G401 (cell line): ENCODE data around the gene SLC2A6. TPM values are rescaled to one million over a fixed set of nuclear protein-coding genes. Genes with fewer than 3 reads are reported as not detected.

Source experiments
- DNase-seq: peaks from one replicate; pipeline ENCODE4 v3.0.0-alpha.2; 2015; ENCODE audit warnings: low spot score
- in situ Hi-C: cut with HindIII; loops from 2 replicates; pipeline ENCODE4 v1.10.0; 2016; ENCODE audit warnings: low sequenced_read_pairs, mixed read lengths
- total RNA-seq: library from RNA; depleted of rRNA; stranded (reverse); fragments of >200 nt; shearing (Covaris generic); gene quantifications from 2 replicates; pipeline ENCODE4 v1.2.3, GENCODE V29; 2014

Gene SLC2A6
- total RNA-seq, 1 experiment from 2014 or later: 5.5 TPM

DNA sequence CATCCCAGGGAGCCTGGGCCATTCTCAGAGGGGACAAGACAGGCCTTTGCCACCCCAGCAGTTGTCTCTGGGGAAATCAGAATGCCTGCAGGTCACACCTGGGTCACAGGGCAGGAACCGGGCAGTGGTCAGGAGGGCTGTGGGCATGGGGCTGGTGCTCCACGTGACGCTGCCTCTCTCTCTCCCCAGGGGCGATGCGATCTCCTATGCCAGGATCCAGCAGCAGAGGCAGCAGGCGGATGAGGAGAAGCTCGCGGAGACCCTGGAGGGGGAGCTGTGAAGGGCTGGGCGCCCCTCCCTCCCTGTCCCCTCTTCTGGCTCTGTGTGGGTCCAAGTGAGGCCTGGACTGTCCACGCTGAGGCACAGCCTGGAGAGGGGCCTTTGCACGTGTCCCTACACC is 10.5 kb downstream of the SLC2A6 start:
- in situ Hi-C loops: no loop called here
- no peak for DNase-seq

DNA sequence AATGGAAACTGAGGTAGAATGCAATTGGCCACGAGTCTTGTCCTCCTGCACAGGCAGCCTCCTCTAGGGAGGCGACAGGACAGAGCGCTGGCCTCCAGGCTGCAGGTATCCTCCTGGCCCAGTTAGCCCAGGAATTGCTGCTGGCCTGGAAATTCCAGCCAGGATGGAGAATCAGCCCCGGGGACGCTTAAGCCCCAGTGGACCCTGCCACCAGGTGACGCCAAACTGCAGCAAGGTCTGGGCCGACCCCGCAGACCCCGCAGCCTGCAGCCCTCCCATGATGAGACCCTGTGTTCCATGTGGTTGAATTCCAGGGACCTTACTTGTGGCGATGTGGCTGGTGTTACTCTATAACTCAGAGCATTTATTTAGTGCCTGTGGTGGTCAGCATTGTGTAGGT is 11.8 kb downstream of the SLC2A6 start:
- in situ Hi-C loops: no loop called here
- DNase-seq: no peak

DNA sequence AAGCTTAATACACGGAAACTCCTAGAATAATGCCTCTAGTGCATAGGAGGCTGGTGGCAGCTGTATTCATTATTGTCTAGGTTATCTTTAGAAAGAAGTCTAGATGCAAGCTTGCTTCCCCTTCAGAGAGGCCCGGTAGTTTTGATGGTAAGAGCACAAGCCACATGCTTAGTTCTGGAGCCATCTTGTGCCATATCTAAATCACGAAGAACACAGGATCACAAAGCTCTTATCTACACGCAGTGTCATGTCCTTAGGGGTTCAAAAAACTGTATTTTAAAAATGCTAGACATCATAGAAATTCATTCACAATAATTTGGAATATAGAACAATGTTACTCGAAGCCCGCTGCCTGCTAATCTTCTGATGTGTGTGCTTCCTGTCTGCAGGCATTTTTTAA is 12.9 kb downstream of the SLC2A6 start:
- DNase-seq: no peak
- in situ Hi-C loops: no loop called here

- no peak for DNase-seq
- in situ Hi-C loops: no loop called here
Observed at GRCh38 chr9:133464638-133465037, 14.3 kb downstream of the SLC2A6 start.

- DNase-seq: no peak
- in situ Hi-C loops: no loop called here
Observed at GRCh38 chr9:133463864-133464615, 14.9 kb downstream of the SLC2A6 start.

GRCh38 chr9:133463234-133463863 is 15.6 kb downstream of the SLC2A6 start:
- in situ Hi-C loops: no loop called here
- peak; percentile 61 for DNase-seq

- peak; percentile 75 for DNase-seq
- in situ Hi-C loops: no loop called here
Observed at GRCh38 chr9:133461975-133462374, 16.9 kb downstream of the SLC2A6 start.

DNA sequence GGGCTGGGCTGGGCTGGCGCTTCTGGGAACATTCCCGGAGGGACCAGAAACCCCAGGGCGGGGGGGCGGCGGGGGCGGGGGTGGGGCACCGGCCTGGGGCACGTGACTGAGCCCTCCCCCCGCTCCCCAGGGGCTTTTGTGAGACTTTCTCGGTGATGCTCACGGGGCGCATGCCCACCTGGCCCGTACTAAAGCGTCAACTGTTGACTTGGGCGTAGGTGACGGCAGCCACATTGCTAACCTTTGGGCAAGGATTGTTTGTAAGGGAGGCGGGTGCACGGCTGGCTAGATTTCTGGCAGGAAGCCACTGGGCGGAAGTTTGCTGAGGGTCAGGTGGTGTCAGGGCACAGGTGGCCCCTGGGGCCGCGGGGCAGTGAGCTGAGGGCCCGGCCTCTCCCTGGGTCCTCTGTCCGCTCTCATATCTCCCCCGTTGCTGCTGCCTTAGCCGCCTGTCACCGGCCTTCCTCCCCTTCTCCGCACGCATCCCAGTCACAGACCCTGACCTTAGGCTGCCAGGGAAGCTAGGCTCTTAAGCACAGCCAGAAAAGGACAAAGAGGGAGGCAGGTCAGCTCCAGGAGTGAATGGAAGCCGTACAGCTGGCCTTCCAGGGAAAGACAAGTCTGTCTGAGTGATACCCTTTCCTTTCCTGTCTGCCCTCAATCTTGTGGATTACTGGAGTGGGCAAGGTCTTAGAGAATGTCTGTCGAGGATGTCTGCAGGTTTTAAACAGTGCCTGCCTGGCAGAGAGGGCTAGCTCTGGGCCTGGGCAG is 18.3 kb downstream of the SLC2A6 start:
- in situ Hi-C loops: no loop called here
- peak; percentile 56 for DNase-seq

DNA sequence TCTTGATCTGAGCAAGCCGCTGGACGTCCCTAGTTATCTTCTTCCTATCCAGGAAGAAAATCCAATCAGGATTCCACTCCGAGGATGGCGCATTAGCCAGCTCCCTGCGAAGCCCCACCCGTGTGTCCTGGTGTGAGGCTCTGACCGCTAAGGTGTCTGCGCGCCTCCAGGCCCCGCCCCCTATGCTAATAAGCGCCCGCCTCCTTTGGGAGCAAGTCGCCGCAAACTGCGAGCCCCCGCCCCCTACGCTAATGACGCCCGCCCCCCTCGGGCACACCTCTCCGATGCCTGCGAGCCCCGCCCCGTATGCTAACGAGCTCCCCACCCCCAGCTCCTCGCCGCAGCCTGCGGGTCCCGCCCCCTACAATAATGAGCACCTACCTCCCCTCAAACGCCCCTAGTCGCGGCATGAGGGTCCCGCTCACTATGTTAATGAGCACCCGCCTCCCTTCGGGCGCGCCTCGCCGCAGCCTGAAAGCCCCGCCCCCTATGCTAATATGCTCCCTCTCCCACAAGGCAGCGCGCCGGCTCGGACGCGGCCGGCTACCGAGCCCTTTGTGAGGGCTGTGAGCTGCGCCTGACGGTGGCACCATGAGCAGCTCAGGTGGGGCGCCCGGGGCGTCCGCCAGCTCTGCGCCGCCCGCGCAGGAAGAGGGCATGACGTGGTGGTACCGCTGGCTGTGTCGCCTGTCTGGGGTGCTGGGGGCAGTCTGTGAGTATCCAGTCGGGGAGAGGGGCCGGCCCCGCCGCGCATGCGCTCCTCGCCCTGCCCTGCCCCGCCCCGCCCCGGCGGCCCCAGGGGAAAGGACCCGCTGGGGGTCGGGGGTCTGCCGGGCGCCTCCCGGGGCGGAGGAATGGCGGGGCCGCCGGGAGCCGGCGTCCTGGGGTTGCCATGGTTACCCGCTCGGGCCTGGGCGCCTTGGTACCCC is 19.2 kb downstream of the SLC2A6 start, which contains the start of gene CACFD1:
Gene CACFD1, plus strand, starts transcription at position 503 of the 929 bp plus-strand sequence. Its CDS starts 89 bp downstream, at position 592.
- DNase-seq: peak; percentile 99
- in situ Hi-C loops: no loop called here

- in situ Hi-C loops: no loop called here
- DNase-seq: peak; percentile 62
Observed at GRCh38 chr9:133458643-133459312, 20.1 kb downstream of the SLC2A6 start.

GRCh38 chr9:133457748-133458147 is 21.2 kb downstream of the SLC2A6 start:
- in situ Hi-C loops: no loop called here
- DNase-seq: no peak

DNA sequence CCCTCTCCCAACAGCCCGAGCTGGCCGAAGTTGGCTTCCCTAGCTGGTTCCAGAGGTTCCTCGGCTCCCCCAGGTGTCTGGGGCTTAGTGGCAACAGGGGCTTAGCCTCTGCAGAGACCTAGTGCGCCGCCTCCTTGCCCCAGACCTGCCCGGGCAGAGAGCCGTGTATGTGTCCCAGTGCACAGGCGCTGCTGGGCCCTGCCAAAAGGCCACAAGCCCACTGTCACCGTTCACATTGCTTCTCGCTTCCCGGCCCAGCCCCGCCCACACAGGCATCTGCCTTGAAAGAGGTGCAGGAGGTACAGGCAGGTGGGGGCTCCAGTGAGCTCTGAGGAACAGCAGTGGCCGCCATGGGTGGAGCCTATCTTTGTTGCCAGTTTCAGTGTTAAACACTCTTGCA is 21.7 kb downstream of the SLC2A6 start:
- DNase-seq: no peak
- in situ Hi-C loops: no loop called here

DNA sequence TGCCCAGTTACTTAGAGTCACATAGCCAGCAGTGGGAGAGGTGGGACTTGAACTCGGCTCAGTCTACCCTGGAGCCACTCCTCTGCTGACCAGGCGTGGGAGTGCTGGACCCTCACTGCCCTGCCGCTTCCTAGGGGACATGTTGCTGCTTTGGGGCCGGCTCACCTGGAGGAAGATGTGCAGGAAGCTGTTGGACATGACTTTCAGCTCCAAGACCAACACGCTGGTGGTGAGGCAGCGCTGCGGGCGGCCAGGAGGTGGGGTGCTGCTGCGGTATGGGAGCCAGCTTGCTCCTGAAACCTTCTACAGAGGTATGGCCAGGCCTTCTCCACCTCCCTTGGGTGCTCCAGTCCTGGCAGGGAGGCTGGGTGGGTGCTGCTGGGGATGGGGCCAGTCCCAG is 22.5 kb downstream of the SLC2A6 start:
- in situ Hi-C loops: no loop called here
- no peak for DNase-seq

DNA sequence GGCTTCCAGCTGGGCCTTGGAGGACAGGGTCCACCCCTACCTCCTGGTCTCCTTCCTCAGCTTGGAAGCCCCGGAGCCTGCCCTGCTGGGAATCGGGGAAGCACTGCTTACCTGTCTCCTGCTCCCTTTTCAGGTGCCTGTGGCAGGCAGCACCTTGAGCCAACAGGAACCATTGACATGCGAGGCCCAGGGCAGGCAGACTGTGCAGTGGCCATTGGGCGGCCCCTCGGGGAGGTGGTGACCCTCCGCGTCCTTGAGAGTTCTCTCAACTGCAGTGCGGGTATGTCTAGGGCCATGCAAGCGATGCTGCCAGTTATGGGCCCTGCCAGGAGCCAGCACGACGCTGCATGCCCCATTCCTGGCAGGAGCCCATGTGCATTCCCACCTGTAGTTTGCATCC is 23.0 kb downstream of the SLC2A6 start:
- no peak for DNase-seq
- in situ Hi-C loops: no loop called here

DNA sequence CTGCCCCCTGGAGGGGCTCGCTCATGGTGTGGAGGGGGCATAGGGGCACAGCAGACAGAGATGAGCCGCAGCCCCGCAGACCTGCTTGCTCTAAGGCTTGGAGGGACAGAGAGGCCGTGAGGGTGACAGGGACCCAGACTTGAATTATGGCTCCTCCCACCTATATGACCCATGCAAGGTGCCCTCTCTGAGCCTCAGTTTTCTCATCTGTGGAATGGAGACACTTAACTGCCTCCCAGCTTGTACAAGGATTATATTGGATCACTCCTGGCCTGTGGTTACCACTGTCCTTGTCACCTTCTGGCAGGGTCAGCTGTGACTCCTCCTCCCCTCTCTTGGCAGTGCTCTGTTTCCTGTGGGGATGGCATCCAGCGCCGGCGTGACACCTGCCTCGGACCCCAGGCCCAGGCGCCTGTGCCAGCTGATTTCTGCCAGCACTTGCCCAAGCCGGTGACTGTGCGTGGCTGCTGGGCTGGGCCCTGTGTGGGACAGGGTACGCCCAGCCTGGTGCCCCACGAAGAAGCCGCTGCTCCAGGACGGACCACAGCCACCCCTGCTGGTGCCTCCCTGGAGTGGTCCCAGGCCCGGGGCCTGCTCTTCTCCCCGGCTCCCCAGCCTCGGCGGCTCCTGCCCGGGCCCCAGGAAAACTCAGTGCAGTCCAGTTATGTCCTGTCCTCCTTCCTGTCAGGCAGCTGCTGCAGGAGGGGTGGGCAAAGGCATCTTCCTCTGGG is 23.8 kb downstream of the SLC2A6 start:
- no peak for DNase-seq
- in situ Hi-C loops: no loop called here

GRCh38 chr9:133454325-133454724 is 24.6 kb downstream of the SLC2A6 start:
- no peak for DNase-seq
- in situ Hi-C loops: no loop called here

- no peak for DNase-seq
- in situ Hi-C loops: no loop called here
Observed at GRCh38 chr9:133453651-133454050, 25.2 kb downstream of the SLC2A6 start.

GRCh38 chr9:133452562-133452961 is 26.3 kb downstream of the SLC2A6 start:
- in situ Hi-C loops: no loop called here
- DNase-seq: no peak
